ENCODE data around the gene STPG3. TPM values are rescaled to one million over a fixed set of nuclear protein-coding genes. Genes with fewer than 3 reads are reported as not detected.

Gene STPG3
- total RNA-seq, 1 donor from 2014 or later = not detected

DNA sequence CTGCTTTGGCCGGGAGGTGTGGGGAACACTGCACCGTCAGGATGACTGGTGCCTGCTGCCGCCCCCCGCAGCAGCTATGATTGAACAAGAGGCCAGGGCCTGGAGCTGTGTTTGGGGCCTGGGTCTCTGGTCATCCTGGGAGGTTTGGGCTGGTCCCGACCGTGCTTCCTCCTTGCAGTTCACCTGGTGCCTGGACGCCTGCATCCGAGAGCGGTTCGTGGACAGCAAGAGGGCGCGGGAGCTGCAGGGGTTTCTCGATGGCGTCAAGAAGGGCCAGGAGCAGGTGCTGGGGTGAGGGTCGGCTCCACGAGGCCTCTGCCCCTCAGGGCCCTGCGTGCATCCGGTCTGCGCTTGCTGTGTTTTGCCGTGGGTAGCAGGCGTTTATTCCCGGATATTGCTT is 13.0 kb downstream of the STPG3 start:
- no peak for DNase-seq (ENCODE audit: extremely low read depth, low read depth, low spot score)

DNA sequence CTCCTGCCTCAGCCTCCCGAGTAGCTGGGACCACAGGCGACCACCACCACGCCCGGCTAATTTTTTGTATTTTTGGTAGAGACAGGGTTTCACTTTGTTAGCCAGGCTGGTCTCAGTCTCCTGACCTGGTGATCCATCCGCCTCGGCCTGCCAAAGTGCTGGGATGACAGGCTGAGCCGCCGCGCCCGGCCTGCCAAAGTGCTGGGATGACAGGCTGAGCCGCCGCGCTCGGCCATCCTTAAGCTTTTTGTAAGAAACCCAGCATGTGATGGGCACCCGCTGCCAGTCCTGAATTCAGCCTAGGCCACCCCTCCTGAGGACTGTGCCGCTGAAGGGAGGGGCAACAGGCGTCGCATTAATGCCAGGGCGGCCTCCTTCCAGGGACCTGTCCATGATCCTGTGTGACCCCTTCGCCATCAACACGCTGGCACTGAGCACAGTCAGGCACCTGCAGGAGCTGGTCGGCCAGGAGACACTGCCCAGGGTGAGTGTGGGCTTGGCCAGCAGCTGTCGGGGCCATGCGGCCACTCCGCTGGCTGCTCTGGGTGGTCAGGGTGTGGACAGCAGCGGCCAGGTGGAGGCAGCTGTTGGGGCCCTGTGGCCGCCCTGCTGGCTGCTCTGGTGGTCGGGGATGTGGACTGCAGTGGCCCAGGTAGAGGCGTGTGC is 14.5 kb downstream of the STPG3 start:
- DNase-seq (ENCODE audit: extremely low read depth, low read depth, low spot score) = no peak

GRCh38 chr9:137266162-137266527 is 15.1 kb downstream of the STPG3 start:
- no peak for DNase-seq (ENCODE audit: extremely low read depth, low read depth, low spot score)

DNA sequence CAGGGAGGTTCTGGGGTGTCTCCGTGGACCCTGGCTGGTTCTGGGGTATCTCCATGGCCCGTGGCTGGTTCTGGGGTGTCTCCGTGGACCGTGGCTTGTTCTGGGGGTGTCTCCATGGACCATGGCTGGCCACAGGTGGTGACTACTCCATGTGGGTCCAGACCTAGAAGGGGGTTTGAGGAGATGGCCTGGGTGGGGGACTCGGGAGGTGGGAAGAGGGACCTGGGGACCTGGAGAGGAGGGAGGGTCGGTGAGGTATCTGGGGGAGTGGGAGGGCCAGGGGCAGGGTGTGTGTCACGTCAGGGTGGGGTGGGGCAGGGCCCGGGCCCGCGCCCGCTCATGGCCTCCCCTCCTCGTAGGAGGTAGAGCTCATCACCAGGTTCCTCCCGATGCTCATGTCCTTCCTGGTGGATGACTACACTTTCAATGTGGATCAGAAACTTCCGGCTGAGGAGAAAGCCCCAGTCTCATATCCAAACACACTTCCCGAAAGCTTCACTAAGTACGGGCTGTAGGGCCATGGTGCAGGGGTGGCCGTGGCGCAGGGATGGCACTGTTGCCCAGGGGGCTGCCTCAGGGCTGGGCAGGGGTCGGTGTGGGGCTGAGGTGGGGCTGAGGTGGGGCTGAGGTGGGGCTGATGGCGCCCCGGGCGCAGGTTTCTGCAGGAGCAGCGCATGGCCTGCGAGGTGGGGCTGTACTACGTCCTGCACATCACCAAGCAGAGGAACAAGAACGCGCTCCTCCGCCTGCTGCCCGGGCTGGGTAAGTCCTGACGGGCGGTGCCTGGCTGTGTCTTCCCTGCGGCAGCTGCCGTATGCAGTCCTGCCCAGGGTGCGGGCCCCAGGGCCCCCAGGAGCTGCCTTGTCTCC is 15.7 kb downstream of the STPG3 start:
- DNase-seq (ENCODE audit: extremely low read depth, low read depth, low spot score) = no peak

DNA sequence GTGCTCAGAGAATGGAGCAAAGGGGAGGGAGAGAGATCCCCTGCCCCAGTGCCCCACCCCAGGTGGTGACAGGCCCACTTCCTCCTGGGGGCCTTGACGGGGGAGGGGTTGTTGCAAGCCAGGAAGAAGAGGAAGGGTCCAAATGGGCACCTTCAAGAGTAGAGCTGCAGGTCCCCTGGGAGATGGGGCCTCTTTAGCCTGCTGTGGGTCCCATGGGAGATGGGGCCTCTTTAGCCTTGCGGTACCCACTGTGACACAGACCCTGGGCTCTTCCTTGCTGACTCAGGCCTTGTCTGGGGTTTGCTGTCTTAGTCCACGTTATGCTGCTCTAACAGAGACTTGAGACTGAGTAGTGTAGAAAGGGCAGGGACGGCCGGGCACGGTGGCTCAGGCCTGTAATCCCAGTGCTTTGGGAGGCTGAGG is 16.9 kb downstream of the STPG3 start:
- DNase-seq (ENCODE audit: extremely low read depth, low read depth, low spot score) = no peak

DNA sequence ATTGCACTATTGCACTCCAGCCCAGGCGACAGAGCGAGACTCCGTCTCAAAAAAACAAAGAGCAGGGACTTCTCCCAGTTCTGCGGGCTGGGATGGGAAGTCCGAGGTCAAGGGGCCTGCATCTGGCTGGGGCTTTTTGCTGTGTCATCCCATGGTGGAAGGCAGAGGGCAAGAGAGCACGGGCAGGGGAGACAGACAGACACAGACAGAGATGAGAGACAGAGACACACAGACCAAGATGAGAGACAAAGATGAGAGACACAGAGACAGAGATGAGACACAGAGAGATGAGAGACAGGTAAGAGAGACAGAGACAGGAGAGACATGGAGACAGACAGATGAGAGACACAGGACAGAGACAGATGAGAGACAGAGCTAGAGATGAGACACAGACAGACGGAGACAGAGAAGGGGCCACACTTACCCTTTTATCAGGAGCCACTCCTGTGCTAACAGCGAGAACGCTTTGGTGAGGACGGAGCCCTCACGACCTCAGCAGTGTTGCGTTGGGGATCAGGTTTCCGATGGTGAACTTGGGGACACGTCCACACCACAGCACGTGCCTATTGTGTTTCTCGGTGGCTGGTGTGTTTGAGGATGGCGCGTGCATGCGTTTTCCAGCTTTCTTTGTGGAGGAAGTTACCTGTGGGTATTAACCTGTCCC is 17.6 kb downstream of the STPG3 start:
- no peak for DNase-seq (ENCODE audit: extremely low read depth, low read depth, low spot score)

DNA sequence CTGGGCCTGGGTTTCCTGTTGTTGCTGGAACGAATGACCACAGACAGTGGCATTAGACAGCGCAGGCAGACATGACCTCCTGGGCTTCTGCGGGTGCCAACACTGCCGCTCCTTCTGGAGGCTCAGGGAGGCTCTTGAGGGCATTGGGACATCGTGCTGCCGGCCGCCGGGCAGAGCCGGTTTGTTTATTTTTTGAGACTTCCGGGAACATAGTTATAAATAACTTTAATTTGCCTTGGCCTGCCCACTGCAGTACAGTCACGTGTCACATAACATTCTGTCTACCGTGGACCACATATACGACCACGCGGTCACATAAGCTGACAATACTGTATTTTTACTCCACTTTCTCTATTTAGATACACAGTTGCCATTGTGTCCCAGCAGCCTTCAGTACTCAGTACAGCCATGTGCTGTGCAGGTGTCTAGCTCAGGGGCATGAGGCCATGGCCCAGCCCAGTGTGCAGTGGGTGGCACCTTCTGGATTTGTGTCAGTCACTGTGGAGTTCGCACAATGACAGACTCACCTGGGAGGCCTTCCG is 18.2 kb downstream of the STPG3 start:
- no peak for DNase-seq (ENCODE audit: extremely low read depth, low read depth, low spot score)

DNA sequence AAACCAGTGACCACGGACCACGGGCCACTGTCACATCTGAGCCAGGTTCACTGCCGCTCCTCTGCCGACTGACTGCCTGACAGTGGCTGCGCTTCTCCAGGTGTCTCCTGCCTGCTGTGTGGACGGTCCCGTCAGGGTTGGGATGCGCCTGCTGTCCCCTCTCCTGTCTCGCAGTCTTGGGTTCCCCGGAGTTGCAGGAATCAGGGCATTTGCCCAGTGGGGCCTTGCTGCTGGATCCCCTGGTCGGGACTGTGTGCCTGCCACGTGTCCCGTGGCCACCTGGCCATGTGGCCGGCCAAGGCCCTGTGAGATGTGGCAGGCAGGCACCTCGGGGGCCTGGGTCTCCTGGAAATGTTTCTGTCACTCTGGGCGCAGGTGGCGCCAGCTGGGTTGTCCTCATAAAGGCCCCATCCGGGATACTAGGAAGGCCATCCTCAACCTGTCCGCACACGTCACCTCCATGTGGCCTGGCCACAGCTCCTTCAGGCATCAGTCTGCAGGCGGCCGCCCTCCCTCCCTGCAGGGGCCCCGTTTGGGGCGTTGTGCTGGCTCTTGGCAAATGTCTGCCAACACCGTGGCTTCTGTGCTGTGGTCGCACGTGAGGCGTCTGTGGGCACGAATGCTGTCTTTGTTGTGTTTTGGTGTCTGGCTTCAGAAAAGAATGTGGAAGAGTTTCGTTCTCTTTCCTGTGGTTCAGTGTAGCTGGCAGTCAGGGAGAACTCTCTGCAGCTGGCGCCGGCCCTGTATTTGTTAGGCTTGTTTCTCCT is 20.0 kb downstream of the STPG3 start:
- DNase-seq (ENCODE audit: extremely low read depth, low read depth, low spot score) = no peak

GRCh38 chr9:137271696-137272076 is 20.6 kb downstream of the STPG3 start:
- DNase-seq (ENCODE audit: extremely low read depth, low read depth, low spot score) = no peak

DNA sequence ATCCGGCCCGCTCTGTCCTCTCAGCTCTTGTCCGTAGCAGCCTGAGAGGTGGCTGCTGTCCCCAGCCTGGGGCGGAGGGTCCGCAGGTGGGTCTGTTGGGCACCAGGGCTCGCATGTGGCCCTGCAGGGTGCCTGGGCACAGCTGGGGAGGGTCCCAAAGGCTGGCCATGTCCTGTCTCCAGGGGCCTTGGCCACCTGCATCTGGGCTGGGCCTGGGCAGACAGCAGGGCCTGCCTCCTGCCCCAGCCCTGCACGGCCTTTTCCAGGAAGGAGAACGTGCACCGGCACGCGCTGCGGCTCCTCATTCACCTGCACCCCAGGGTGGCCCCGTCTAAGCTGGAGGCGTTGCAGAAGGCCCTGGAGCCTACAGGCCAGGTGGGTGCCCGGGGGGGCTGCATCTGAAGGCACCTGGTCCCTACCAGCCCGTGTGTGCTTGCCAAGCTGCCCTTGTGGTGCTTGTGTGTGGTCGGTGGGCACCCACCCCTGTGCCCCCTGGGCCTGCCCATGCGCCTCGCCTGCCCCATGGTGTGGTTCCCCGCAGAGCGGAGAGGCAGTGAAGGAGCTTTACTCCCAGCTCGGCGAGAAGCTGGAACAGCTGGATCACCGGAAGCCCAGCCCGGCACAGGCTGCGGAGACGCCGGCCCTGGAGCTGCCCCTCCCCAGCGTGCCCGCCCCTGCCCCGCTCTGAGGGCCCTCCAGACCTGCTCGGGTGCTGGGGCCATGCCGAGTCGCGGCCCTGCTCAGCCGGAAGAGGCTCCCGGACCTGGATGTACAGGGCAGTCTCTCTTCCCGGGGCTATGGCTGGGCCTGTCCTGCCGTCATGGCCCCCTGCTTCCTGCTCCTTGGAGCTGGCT is 21.4 kb downstream of the STPG3 start:
- DNase-seq (ENCODE audit: extremely low read depth, low read depth, low spot score) = no peak

- no peak for DNase-seq (ENCODE audit: extremely low read depth, low read depth, low spot score)
These were observed 22.0 kb downstream of the STPG3 start for GRCh38 chr9:137273095-137273490.

- no peak for DNase-seq (ENCODE audit: extremely low read depth, low read depth, low spot score)
These were observed 22.7 kb downstream of the STPG3 start for GRCh38 chr9:137273611-137274320.

GRCh38 chr9:137275203-137275587 is 24.1 kb downstream of the STPG3 start:
- DNase-seq (ENCODE audit: extremely low read depth, low read depth, low spot score) = no peak

DNA sequence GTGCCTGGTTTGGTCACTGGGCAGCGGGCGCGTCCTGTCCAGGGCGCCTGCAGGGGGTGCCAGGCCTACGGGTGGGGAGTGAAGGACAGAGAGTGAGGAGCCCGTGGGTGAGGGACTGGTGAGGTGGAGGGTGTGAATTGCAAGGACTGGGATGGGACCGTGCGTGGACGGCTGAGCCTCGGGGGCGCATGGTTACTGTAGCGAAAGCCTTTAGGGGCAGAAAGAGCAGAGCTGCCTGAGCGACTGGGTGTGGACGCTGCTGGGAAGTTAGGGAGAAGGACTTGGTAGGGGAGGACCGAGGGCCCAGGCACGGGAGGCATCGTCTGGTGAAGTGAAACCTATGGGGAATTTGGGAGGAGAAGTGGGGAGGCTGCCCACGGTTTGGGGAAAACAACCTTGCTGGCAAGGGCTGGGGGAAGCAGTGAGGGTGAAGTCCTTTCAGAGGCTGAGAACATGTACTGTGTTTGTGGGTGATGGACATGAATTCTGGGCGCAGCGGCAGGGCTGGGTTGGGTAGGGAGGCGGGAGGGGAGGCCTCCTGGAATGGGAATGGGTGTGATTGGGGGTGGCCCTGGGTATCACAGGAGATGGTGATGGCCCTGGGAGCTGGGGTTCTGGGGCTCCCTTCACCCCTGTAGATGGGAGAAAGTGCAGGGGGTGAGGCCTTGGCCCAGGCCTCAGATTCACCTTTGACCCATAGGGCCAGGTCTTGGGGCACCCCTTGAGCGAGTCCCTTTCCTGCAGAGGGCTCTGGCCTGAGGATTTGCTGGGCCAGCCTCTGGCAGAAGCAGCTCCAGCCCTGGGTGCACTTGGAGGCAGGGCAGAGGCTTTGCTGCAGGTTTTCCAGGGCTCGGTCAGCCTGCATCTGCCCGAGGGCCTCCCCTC is 24.7 kb downstream of the STPG3 start:
- DNase-seq (ENCODE audit: extremely low read depth, low read depth, low spot score) = no peak

- no peak for DNase-seq (ENCODE audit: extremely low read depth, low read depth, low spot score)
These were observed 25.6 kb downstream of the STPG3 start for GRCh38 chr9:137276473-137277328.

GRCh38 chr9:137277329-137278041 is 26.4 kb downstream of the STPG3 start, which contains the start of gene TOR4A:
TOR4A (plus strand) TSS chr9:137277726; CDS start chr9:137278690, 964 bp downstream.
- DNase-seq (ENCODE audit: extremely low read depth, low read depth, low spot score) = no peak

Measured in glomerular endothelial cell (primary cell).